Stimulated activated CD8-positive, alpha-beta memory T cell treated with anti-CD3 and anti-CD28 coated beads, Interleukin-4, amount 100 ng/mL, for 24 hours (primary cell): ENCODE results near the gene GRK6.
A peak's percentile ranks its signal among the peaks of the same experiment; 100 is the strongest.

ENCODE experiments used
- DNase-seq: peaks from one replicate; pipeline ENCODE4 v3.0.0-alpha.2; 2020; ENCODE audit warnings: low read depth

GRK6 gene

DNA sequence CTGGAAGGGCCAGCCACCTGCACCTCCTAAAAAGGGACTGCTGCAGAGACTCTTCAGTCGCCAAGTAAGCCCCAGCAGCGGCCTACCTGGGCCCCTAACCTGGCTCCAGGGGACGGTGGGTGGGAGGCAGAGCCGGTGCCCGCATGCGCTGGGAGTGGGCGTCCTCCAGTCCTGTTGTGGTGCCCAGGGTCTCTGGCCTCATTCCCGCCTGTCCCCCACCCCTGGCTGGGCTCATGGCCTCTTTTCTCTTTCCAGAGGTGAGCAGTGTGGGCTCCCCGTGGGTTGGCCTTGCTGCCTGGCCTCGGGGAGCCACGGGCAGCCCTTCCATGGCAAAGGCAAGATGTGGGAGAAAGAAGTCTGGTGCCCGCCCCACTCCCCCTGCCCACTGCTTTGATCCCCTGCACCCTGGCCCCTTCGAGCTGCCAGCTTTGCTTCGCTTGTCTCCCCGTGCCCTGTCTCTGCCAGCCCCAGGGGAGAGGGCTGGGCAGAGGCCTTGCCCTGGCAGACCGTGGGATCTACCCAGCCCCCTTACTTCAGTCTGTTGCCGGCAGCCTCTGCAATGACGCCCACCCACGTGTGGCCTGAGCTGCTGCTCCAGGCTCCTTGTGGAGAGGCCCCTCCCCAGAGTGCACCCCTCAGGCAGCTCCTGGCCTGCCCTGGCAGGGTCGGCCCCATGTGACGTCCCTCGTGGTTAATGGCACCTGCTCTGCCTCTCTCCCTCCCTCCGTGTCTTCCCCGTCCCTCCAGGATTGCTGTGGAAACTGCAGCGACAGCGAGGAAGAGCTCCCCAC lies 14.7 kb downstream of the GRK6 start:
- no peak for DNase-seq

DNA sequence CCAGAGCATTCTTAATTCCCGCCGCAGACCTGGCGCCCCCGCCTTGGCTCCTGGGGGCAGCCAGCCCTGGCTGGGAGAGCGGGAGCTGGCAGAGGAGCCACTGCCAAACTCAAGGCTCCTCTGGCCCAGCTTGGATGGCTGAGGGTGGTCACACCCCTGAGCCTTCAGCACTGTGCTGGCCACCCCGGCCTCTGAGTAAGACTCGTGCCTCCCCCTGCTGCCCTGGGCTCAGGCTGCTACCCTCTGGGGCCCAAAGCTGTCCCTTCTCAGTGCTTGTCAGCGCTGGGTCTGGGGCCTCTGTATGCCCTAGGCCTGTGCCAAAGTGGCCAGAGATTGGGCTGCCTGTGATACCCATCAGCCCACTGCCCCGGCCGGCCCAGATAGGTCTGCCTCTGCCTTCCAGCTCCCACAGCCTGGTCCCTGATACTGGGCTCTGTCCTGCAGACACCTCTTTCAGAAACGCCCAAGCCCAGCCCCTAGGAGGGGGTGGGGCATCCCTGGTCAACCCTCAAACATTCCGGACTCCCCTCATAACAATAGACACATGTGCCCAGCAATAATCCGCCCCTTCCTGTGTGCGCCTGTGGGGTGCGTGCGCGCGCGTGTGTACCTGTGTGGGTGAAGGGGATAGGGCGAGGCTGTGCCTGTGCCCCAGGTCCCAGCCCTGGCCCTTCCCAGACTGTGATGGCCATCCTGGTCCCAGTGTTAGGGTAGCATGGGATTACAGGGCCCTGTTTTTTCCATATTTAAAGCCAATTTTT lies 15.8 kb downstream of the GRK6 start:
- no peak for DNase-seq

DNA sequence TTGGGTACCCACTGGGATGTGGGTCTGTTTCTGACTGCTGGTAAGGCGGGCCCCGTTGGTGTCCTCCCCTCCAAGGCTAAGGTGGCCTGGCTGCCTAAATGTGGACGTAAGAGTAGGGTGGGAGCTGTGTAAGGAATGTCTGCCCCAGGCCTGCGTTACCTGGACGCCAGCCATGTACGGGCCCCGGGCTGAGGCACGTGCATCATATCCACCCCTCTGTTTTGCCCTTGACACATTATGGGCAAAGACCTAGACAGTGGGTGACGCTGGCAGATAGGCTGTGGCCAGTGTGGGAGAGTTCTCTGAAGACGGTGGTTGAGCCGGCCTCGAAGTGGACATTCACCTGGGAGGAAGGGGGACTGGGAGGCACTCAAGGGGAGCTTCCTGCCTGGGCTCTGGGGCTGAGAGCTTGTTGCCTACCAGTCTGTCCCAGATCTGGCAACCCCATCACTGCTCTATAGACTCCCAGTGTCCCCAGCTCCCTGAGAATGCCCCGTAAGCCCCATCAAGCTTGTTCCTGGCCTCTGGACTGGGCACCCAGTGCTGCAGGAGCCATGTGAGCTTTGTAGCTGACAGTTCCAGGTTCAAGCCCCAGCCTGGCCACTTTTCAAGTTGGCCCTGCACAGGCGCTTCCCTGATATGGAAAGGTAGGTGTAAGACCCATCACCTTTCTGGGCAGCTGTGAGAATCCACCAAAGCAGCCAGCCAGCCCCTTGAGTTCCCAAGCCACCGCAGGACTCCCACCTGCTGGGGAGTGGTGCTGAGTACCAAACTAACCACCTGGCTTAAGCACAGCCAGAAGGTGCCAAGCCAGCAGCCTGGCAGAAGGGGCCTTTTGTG lies 16.9 kb downstream of the GRK6 start:
- no peak for DNase-seq

DNA sequence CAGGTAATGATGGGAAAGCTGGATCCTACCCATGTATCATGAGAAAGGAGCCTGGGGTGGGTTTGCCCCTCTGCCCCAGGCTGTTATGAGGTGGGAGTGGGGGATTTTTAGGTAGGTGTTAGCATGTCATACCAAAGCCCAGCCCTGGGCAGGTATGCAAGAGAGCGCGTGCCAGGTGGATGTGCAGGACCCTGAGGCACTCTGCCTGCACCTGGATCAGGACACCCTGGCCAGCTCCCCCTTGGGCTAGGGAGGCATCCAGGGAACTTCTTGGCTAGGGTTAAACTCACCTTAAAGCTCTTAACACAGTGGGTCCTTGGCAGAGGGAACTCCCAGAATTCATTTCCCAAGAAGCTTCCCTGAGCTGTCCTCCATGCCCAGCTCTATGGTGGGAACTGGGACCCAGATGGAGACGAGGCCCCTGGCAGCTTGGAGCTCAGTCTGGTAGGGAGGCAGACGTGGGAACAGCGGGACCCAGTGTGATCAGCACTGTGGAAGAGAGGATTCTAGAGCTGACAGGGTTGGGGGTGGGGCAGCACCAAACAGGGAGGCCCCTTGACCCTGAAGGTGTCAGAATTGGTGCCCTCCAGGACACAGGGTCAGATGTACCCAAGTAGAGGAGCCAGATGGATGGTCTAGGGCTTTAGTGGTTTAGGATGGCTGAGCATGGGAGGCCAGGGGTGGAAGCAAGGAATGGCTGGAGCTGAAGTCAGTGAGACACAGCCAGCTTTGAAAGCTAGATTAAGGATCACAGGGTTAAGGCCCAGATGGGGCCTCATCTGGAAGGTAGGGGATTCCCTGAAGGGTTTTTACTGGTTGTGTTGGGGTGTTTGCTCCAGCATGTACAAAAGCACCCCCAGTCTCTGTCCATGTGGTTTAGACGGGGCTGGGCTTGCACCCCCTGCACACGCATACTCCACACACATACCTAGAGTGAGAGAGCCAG lies 17.9 kb downstream of the GRK6 start:
- DNase-seq = no peak

DNA sequence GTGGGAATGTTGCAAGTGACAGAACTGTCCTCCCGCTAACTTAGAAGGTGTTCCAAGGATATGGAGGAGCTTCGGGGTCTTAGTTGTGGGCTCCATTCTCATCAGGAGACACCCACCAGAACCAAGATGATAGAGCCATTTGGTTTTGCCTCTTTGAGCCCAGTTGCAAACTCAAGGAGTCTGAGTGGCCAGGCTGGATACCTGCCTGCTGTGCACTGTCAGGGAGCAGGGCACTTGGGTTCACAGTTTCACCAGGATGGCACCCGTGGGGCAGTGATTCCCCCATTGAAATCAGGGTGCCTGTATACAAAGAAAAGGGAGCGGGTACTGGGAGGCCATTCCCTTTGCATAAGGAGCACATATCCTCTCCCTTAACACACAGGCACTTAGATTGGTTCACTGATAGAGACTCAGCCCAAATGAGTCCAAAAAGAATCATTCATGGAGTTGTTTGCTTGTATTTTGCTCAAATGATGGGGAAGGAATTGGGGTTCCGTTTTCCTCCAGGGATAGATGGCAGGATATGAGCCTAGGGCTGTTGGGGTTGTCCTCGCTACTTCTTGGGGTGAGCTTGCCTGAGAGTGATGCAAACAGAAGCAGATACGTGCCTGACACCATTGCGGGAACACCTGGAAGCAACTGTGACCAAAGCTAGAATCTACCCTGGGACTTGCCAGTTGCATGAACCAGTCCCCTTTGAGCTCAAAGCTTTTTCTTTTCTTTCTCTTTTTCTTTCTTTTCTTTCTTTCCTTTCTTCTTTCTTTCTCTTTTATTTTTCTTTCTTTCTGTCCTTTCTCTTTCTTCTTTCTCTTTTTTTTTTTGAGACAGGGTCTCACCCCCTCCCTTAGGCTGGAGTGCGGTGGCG lies 18.8 kb downstream of the GRK6 start:
- DNase-seq = no peak

DNA sequence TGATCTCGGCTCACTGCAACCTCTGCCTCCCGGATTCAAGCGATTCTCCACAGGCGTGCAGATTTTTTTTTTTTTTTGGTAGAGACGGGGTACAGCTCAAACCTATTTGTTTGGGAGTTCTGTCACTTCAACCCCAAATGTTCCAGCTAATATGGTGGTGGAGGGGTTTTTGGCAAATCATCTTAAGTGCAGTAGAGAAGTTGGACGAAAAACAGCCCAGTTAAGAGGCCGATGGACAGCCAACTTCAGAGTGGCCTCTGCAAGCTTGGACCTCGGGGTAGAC lies 19.4 kb downstream of the GRK6 start:
- DNase-seq = no peak

DNA sequence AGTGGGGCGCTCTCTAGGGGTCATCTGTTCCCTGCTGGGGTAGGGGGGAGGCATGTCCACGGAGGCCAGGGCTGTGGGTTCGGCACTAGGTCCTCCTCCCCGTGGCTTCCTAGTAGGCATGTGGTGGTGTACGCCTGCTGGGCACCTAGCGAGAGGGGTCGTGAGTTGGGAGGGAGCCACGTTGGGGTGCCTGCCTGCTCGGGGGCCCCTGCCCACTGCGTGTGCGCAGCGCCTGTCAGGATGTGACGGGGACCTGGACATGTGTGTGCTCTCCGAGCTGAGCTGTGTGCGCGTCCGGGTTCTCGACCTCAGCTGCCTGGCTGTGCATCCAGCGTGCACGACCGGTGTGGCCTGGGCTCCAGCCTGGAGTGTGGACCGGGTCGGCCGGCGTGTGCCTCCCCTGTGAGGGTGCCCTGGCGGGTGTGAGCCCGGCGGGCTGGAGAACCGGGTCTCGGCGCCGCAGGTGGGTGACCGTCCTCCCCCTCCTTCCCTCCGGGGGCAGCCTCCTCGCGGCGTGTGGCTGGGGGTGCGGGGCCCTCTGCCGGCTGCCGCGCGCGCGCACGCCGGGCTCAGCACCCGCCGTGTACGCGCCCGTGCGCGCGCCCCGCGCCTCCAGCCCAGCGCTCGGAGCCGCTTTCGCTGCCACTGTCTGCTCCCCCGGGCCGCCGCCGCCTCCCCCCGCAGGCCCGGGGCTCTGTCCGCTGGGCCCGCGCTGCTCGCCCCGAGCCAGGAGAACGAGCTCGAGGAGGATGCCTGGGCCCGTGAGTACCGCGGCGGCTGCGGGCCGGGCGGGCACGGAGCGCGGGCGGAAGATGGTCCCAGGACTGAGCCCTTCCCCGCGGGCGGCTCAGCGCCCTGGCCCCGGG lies 20.0 kb downstream of the GRK6 start, which contains the start of gene PRR7:
PRR7 (plus strand) TSS at position 615 of the 866 bp plus-strand sequence. CDS start 8,254 bp downstream, outside the sequence.
- peak; percentile 60 for DNase-seq

DNA sequence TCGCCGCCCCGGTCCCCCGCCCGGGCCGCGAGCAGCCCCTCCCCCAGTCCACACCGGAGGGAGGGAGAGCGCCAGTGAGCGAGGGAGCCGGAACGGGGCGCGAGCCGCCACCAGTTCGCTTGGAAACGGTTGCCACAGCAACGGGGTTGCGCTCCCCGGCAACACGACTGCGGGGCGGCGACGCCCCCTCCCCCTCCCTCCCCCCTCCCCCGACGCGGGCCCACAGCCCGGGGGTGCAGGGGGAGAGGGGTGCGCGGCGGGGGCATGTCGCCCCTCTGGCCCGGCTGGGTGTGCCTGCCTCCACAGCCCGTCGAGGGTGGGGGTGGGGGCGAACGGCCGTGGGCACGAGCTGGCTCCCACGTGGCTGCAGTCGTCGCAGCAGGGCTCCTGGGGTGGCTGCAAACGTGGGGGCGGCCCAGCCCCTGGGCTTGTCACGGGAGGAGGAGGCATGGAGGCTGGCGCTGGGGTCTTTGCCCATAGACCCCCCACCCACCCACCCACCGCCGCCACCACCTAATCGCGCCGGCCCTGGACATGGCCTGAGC lies 20.7 kb downstream of the GRK6 start:
- DNase-seq = peak; percentile 58

DNA sequence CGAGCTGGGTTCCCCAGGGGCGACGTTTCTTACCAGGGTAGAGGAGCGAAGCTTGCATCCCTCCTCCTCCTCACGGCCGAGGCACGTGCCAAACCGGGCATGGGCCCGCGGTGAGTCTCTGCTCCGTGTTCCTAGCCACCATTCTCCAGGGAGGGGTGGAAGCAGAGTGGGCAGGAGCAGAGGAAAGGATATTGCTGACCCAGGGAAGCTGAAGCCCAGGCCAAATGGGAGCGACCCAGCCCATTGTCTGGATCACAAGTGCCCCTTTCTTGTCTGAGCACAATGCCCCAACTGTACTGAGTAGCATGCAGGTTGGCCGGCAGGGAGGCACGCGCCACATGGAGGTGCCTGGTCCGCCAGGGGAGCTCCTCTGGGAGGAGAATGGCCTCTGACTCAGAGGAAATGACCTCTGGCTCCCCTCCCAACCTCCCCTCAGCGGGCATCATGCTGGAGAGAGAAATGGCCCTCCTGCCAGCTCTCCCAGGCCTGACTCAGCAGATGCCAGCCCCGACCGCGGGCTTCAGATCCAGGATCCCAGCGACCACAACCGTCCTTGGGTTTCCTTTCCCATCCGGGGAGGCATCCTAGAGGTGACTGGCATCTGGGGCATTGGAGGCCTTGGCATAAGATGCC lies 21.3 kb downstream of the GRK6 start:
- DNase-seq = no peak

DNA sequence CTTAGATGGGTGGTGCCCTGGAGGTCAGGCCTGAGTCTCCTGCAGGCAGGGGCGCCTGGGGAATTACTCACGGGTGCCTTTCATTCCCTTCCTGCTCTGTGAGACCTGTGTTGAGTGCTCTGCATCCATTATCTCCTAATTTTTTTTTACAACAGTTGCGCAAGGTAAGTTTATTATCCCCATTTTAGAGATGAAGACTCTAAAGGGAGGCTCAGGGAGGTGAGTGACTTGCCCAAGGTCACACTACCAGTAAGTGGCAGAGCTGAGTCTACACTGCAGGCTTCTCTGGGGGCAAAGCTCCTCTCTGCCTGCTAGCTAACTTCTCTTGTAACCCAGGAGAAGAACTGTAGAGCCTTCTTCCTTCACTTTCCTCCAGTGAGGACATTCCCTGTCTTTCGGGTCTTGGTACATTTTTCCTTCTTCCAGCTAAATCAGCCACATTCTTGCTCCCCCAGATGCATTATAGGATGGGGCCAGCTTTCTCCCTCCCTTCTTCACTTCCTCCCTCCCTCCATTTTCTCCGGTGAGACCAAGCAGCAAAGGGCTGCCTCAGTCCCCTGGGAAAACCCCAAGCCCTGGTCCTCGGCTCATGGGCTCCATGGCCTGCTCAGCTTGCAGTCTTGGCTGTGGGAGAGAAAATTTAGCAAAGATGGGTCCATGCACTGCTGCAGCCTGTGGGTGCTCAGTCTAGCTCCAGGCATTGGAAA lies 21.9 kb downstream of the GRK6 start:
- DNase-seq = no peak

DNA sequence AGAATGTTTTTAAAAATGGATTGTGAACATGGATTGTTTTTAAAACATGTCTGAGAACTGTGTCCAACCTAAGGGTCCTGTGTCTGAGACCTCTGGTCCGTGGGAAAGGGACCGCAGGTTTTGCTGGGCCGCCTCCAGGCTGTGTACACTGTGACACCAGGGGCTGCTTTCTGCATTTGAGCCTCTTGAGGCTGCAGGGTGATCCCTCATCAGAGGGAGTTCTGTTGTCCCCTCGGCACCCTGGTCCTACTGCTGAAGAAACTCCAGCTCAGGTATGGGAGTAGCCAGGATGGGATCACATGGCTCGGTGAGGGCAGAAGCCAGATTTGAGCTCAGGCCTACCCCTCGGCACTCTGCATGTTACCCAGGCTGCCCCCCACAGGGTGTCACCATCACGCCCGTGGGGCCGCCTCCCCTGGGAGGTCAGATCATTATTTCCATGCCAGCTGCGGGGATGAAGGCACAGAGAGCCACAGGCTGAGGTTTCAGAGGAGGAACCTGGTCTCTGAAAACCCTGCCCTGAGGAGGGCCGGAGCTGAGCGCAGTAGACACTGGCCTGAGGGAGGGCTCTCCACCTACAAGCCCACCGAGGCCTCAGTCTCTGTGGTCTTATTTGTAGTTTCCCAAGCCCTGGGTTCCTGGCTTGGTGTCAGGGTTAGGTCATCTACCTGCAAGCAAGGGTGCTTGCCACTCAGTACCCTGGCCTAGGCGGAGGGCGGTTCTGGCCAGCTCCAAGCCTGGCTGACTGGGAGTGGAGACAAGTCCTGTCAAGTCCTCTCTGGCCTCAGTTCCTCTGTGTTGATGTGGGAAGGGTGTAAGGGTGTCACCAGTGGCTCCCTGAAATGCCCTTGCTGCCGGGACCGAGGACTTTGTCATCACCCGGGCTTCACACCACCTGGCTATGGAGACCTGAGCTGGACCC lies 22.9 kb downstream of the GRK6 start:
- no peak for DNase-seq

DNA sequence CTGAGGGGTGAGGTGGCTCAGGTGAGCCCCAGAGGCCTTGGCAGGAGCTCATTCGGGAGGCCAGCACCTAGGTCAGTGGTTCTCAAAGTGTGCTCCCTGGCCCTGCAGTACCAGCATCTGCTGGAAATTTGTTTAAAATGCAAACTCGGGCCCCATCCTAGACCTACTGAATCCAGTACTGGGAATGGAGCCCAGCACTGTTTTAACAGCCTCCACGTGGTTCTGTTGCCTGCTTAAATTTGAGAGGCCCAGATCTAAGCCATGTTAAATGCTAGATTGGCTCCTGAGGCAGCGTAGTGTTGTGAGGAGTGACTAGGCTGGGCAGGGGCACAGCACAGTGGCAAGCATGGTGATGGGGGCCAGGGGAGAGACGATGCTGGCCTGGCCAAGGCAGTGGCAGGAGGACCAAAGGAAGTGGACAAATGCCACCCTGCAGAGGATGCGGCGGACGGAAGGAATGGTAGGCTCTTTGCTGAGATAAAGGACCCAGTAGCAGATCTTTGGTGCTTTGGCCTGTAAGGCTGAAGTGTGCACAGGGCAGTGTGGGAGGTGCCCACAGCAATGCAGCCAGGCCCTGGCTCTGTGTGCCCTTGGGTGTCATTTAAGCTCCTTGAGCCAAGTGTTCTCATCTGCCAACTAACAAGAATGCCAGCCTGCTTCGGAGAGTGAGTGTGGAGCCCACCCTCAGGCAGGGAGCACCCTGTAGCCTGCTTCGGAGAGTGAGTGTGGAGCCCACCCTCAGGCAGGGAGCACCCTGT lies 24.4 kb downstream of the GRK6 start:
- no peak for DNase-seq

DNA sequence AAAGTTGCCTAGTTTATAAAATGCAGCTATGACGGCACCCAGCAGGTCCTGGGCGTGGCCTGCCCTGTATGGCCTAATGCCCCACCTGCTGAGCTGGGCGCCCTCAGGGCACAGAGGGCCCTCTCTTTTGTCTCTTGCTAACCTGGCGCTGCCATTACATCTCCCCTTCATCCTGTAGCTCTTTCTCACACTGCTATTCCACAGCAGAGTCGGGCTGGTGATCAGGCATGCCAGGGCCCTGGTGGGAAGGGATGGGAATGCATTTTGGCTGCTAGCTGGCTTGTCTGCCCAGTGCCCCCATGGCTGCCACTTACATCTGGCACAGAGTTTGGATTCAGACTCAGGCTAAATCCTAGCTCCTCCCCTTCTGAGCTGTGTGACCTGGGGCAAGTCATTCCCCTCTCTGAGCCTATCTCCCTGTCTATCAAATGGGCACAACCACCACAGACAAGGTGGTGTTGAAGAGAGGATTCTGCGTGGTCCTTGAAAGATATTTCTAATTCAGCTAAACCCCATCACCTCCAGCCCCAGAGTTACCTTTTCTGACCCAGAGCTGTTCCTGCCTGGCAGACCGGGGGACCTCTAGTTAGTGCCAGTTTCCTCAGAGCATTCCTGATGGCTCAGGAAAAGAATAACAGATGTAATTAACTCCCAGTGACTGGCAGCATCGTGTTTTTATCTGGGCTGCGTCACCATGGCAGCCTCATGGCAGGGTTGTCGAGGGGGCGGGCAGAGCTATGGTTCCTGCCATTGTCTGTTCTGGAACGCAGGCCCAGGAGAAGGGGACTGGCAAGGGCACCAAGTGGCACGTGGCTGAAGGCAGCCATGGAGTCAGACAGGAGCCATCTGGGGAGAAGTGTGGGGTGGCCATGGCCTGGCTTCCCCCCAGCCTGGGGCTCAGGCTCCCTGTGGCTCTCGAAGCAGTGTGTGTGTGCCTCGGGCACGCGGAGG lies 26.5 kb downstream of the GRK6 start:
- no peak for DNase-seq

DNA sequence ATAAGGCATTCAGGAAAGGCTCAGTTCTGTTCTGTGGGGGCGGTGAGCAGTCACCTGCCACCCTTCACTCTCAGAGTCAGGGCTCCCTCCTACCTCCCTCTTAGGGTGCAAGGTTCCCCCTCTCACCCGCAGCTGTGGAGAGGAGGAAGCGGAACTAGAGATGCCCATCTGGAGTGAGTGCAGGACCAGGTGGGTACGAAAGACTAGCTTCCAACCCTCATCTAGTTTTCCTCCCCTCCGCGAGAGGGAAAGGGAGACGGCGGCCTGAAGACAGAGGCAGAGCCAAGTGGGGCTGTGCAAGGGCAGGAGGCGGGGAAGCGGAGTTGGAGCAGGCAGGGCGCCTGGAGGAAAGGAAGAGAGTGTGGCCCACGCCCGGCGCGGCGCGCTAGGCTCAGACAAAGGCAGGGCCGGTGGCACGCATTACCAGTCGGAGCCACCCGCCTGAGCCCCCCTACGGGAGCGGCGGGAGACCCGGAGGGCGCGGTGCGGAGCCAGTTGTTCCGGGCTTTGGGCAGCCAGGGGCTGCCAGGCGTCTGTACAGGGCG lies 27.4 kb downstream of the GRK6 start:
- DNase-seq = no peak
